Activated naive CD8-positive, alpha-beta T cell treated with anti-CD3 and anti-CD28 coated beads for 36 hours (primary cell): ENCODE data around the gene ARL4C. TPM values are rescaled to one million over a fixed set of nuclear protein-coding genes. Genes with fewer than 3 reads are reported as not detected.

Source experiments
- DNase-seq: peaks from one replicate; pipeline ENCODE4 v3.0.0; 2021
- H3K27ac Mint-ChIP-seq: one replicate; pipeline ENCODE4 v1.8.0; 2022; ENCODE audit warnings: mild to moderate bottlenecking, moderate library complexity, mixed read lengths
- H3K27me3 Mint-ChIP-seq: one replicate; pipeline ENCODE4 v1.8.0; 2022; ENCODE audit warnings: mild to moderate bottlenecking, mixed read lengths
- H3K36me3 Mint-ChIP-seq: one replicate; pipeline ENCODE4 v1.8.0; 2021; ENCODE audit warnings: mild to moderate bottlenecking, mixed read lengths
- H3K4me1 Mint-ChIP-seq: one replicate; pipeline ENCODE4 v1.8.0; 2021; ENCODE audit warnings: mixed read lengths
- H3K4me3 Mint-ChIP-seq: one replicate; pipeline ENCODE4 v1.8.0; 2022; ENCODE audit warnings: mild to moderate bottlenecking, moderate library complexity, mixed read lengths
- H3K9me3 Mint-ChIP-seq: one replicate; pipeline ENCODE4 v1.8.0; 2022; ENCODE audit warnings: mixed read lengths
- total RNA-seq, 2 experiments: library from RNA; stranded (reverse); gene quantifications; one replicate each; pipeline ENCODE4 v1.2.3, GENCODE V29; 2021

ARL4C gene
- total RNA-seq, 2 experiments from 2014 or later = 65.1 to 65.5 TPM

DNA sequence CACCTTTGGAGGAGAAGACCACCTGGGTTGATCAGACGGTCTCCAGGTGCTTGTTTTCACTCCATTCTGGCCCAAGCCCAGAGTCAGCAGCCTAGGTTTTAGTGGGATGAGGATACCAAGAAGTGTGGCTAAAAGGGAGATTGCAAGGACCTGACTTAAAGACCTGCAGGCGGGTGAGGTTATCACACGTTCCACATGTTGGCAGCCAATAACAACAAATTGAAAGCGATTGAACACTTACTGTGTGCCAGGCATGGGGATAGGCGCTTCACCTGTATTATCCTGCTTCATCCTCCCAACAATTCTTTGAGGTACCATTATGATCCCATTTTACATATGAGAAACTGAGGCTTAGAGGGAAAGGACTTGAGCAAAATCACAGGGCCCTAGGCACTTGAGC lies 5.0 kb downstream of the ARL4C start:
- DNase-seq = no peak
- Mint-ChIP-seq H3K4me3 (peak overlapping the region; percentile 98), H3K9me3 (no peaks in the 10 kb centered on the region), H3K27me3 (no peaks in the 10 kb centered on the region), H3K4me1 (peaks cover 61% of the 10 kb centered on the region), H3K27ac (peak overlapping the region; percentile 96), H3K36me3 (peaks cover 53% of the 10 kb centered on the region)

DNA sequence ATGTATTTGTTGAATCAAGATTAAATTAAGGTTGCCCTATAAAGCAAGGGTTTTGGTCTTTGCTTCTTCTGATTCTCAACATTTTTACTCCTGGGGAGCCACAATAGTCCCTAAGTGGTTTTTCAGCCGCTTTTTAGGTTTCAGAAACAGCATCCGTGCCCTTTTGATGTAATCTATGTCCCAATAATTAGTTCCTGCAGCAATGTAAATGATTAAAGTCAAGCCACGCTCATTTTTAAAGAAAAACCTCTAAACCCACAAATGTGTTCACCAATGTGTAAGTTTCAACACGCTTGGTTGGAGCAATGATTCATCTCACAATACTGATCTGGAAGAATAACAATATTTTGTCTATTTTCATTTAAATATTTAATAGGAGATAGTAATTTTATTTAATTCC lies 5.6 kb downstream of the ARL4C start:
- H3K4me3 Mint-ChIP-seq = peak overlapping the region; percentile 79
- no peaks in the 10 kb centered on the region for H3K9me3 Mint-ChIP-seq
- peaks cover 64% of the 10 kb centered on the region for H3K4me1 Mint-ChIP-seq
- H3K27ac Mint-ChIP-seq = peak overlapping the region; percentile 99
- H3K36me3 Mint-ChIP-seq = peaks cover 53% of the 10 kb centered on the region
- DNase-seq = no peak
- H3K27me3 Mint-ChIP-seq = no peaks in the 10 kb centered on the region

DNA sequence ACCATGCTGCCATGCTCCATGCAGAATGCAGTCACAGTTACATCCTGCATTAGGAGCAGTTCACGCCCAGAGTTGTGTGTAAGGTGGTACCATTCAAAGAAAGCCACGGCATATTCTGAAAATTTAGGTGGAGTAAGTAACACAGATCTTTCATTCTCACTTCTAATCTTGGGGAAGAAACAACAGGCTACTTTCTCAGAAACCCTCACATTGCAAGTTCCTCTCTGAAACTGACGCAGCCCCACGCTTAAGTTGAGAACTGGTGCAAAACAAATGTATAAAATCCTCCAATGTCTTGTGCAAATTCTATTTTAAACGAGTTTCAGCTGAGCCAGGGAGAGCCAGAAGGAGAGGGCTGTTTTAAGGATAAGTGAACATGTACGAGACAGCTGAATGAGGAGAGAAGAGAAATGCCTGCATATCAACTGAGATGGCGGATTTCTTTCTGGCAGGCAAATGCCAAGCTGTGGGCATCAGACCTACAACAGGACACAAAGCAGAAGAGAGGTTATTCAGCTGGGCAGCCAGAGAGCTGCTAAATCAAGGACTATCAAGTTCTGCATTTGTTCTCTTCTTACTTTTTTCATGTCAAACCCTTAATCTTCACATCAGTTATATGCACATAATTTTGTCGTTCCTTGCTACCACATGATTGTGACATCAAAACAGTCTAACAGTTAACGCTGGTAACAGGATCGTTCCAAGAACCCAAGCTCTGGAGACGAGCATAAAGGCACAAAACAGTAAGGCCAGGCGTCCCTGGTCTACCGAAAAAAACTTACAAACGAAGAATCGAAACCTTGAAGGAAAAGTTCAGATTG lies 6.4 kb downstream of the ARL4C start:
- Mint-ChIP-seq H3K9me3 (no peaks in the 10 kb centered on the region), H3K4me1 (peaks cover 72% of the 10 kb centered on the region), H3K27ac (peak overlapping the region; percentile 99), H3K27me3 (no peaks in the 10 kb centered on the region), H3K4me3 (peak overlapping the region; percentile 79), H3K36me3 (peaks cover 46% of the 10 kb centered on the region)
- peak; percentile 44 for DNase-seq

DNA sequence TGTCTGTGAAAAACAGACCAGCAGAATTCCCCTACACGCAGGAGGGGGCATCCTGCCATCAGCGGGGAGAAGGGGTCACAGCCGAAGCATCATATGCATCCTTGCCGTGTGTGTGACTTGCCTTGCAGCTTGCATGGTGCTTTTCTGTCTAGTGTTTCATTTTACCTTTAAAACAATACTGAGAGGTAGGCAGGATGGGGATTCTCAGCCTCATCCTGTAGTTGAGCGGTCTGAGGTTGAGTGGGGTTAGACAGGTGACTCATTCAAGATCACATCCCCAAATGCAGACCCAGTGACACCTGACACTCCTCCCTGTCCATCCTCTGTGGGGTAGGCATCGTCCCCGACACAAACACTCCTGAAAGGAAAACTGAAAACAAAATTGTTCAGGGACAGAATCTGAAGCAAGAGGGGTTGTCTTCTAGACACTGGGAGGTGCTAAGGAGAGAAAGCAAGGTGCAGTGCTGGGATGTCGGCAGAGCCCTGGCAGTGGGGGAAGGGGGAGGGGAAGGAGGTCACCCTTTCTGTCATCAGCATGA lies 7.9 kb downstream of the ARL4C start:
- H3K27me3 Mint-ChIP-seq = no peaks in the 10 kb centered on the region
- H3K9me3 Mint-ChIP-seq = no peaks in the 10 kb centered on the region
- peak overlapping the region; percentile 99 for H3K27ac Mint-ChIP-seq
- peak overlapping the region; percentile 79 for H3K4me3 Mint-ChIP-seq
- DNase-seq = peak; percentile 79
- peaks cover 35% of the 10 kb centered on the region for H3K36me3 Mint-ChIP-seq
- peaks cover 86% of the 10 kb centered on the region for H3K4me1 Mint-ChIP-seq

DNA sequence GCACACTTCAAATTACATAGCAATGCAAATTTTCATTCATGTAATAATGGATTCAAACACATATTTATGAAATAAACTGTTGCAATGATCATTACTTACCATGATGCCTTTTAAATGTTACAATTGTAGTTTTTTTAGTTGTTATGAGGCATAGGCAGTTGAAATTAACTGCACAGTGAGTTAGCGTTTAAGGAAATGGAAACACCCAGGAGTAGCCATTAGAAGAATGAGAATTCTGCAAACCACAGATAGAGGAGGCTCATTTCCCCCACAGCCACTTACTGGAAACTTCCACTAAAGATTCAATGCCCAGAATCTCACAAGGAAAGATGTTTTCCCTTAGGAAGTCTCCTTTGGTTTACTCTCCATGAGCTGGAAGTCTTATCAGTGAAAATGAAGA lies 8.4 kb downstream of the ARL4C start:
- Mint-ChIP-seq H3K9me3 (no peaks in the 10 kb centered on the region), H3K27ac (peak overlapping the region; percentile 99), H3K36me3 (peaks cover 35% of the 10 kb centered on the region), H3K27me3 (no peaks in the 10 kb centered on the region), H3K4me3 (peak overlapping the region; percentile 79), H3K4me1 (peaks cover 91% of the 10 kb centered on the region)
- no peak for DNase-seq

GRCh38 chr2:234487356-234487755 lies 9.5 kb downstream of the ARL4C start:
- Mint-ChIP-seq H3K27ac (peak overlapping the region; percentile 99), H3K36me3 (peaks cover 23% of the 10 kb centered on the region), H3K4me3 (no peak overlapping the region)

GRCh38 chr2:234483568-234484251 lies 13.2 kb downstream of the ARL4C start:
- Mint-ChIP-seq H3K9me3 (peaks cover 2% of the 10 kb centered on the region), H3K4me1 (peaks cover 78% of the 10 kb centered on the region), H3K4me3 (peak overlapping the region; percentile 61), H3K27me3 (no peaks in the 10 kb centered on the region), H3K27ac (peak overlapping the region; percentile 97), H3K36me3 (peaks cover 17% of the 10 kb centered on the region)
- DNase-seq = peak; percentile 84

More at GRCh38 chr2:234487356-234487755, 9.5 kb downstream of the ARL4C start:
- H3K27me3 Mint-ChIP-seq = no peaks in the 10 kb centered on the region
- peaks cover 92% of the 10 kb centered on the region for H3K4me1 Mint-ChIP-seq
- no peaks in the 10 kb centered on the region for H3K9me3 Mint-ChIP-seq
- no peak for DNase-seq

DNA sequence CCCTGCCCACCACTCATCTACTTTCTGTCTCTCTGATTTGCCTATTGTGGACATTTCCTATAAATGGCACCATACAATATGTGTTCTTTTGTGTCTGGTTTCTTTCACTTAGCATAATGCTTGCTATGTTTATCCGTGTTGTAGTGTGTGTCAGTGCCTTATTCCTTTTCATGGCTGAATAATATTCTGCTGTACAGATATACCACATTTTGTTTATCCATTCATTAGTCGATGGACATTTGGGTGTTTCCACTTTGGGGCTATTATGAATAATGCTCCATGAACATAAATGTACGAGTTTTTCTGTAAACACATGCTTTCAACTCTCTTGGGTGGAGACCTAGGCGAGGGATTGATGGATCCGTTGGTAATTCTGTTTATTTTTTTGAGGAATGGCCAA lies 15.6 kb downstream of the ARL4C start:
- Mint-ChIP-seq H3K4me3 (no peak overlapping the region), H3K4me1 (peaks cover 65% of the 10 kb centered on the region), H3K36me3 (peaks cover 2% of the 10 kb centered on the region), H3K27me3 (no peaks in the 10 kb centered on the region), H3K27ac (no peak overlapping the region), H3K9me3 (peaks cover 2% of the 10 kb centered on the region)
- DNase-seq = no peak

- Mint-ChIP-seq H3K27ac (no peak overlapping the region), H3K27me3 (no peaks in the 10 kb centered on the region), H3K36me3 (peaks cover 2% of the 10 kb centered on the region), H3K9me3 (peaks cover 2% of the 10 kb centered on the region), H3K4me1 (peaks cover 58% of the 10 kb centered on the region), H3K4me3 (no peak overlapping the region)
- no peak for DNase-seq
Observed at GRCh38 chr2:234480337-234480736, 16.5 kb downstream of the ARL4C start.

GRCh38 chr2:234479465-234479864 lies 17.4 kb downstream of the ARL4C start:
- H3K4me1 Mint-ChIP-seq = peaks cover 55% of the 10 kb centered on the region
- DNase-seq = no peak
- H3K27ac Mint-ChIP-seq = no peak overlapping the region
- H3K4me3 Mint-ChIP-seq = no peak overlapping the region
- no peaks in the 10 kb centered on the region for H3K36me3 Mint-ChIP-seq
- no peaks in the 10 kb centered on the region for H3K27me3 Mint-ChIP-seq
- peaks cover 4% of the 10 kb centered on the region for H3K9me3 Mint-ChIP-seq

GRCh38 chr2:234478121-234478858 lies 18.6 kb downstream of the ARL4C start:
- no peak for DNase-seq
- H3K4me1 Mint-ChIP-seq = peaks cover 43% of the 10 kb centered on the region
- peaks cover 4% of the 10 kb centered on the region for H3K9me3 Mint-ChIP-seq
- H3K27me3 Mint-ChIP-seq = no peaks in the 10 kb centered on the region
- H3K4me3 Mint-ChIP-seq = no peak overlapping the region
- H3K27ac Mint-ChIP-seq = peak overlapping the region; percentile 0
- no peaks in the 10 kb centered on the region for H3K36me3 Mint-ChIP-seq

GRCh38 chr2:234476766-234477165 lies 20.1 kb downstream of the ARL4C start:
- Mint-ChIP-seq H3K4me3 (no peak overlapping the region), H3K4me1 (peaks cover 29% of the 10 kb centered on the region), H3K27me3 (no peaks in the 10 kb centered on the region), H3K9me3 (peaks cover 5% of the 10 kb centered on the region), H3K36me3 (peaks cover 1% of the 10 kb centered on the region), H3K27ac (no peak overlapping the region)
- no peak for DNase-seq

DNA sequence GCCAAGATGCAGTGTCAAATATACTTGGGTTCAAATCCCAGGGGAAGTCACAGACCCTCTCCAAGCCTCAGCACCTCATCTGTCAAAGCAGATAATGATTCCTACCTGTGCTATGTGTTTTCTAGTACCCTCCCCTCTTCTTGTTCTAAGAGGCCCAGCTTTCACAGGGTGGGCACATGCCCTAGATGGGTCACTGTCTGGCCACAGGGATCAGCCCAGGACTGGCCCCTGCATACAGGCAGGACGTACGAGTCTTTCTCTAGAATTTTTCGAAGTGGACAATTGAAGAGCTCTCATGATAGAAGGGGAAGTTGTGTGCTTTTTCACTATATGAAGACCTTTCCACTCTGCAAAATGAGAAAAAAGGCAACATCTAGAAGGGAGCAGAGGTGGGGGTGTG lies 22.2 kb downstream of the ARL4C start:
- H3K27ac Mint-ChIP-seq = peak overlapping the region; percentile 5
- peaks cover 1% of the 10 kb centered on the region for H3K36me3 Mint-ChIP-seq
- H3K9me3 Mint-ChIP-seq = peaks cover 4% of the 10 kb centered on the region
- DNase-seq = no peak
- no peaks in the 10 kb centered on the region for H3K27me3 Mint-ChIP-seq
- H3K4me1 Mint-ChIP-seq = peaks cover 25% of the 10 kb centered on the region
- H3K4me3 Mint-ChIP-seq = no peak overlapping the region

DNA sequence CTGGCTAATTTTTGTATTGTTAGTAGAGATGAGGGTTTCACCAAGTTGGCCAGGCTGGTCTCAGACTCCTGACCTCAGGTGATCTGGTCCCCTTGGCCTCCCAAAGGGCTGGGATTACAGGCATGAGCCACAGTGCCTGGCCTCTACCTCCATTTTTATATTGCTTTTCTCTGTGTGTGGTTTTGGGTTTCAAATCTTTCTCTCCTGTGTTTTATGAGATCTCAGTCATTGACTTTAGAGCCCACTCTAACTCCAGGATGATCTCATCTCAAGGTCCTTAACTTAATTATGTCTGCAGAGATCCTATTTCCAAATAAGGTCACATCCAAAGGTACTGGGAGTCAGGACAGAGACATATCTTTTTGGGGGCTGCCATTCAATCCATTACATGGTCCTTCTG lies 24.7 kb downstream of the ARL4C start:
- peaks cover 26% of the 10 kb centered on the region for H3K4me1 Mint-ChIP-seq

DNA sequence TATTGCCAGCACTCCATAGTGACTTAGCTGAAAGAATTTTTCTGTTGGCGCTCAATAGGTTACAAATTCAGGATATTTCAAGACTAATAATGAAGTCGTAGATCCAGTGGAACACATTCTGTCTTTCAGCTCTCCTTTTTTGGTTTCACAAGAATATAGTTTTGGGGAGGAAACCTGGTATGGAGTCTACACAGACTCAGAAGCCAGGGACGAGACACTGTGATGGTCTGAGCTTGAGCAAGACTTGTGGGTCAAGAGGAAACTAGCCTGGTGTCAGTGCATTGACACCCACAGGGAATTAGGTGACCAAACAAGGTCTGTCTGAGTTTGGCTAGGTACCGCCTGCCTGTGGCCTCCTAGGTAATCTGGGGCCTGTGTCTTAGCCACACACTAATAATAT lies 26.9 kb downstream of the ARL4C start:
- peaks cover 1% of the 10 kb centered on the region for H3K36me3 Mint-ChIP-seq

More for the DNA sequence above, 24.7 kb downstream of the ARL4C start:
- H3K9me3 Mint-ChIP-seq = peaks cover 4% of the 10 kb centered on the region
- H3K36me3 Mint-ChIP-seq = peaks cover 1% of the 10 kb centered on the region
- H3K4me3 Mint-ChIP-seq = no peak overlapping the region
- no peaks in the 10 kb centered on the region for H3K27me3 Mint-ChIP-seq
- H3K27ac Mint-ChIP-seq = no peak overlapping the region
- no peak for DNase-seq

More for the DNA sequence above, 26.9 kb downstream of the ARL4C start:
- no peak for DNase-seq
- no peak overlapping the region for H3K4me3 Mint-ChIP-seq
- H3K27ac Mint-ChIP-seq = no peak overlapping the region
- H3K4me1 Mint-ChIP-seq = peaks cover 28% of the 10 kb centered on the region
- no peaks in the 10 kb centered on the region for H3K27me3 Mint-ChIP-seq
- peaks cover 3% of the 10 kb centered on the region for H3K9me3 Mint-ChIP-seq
